Stimulated activated CD8-positive, alpha-beta memory T cell treated with anti-CD3 and anti-CD28 coated beads, Interleukin-12 subunit alpha, Interleukin-12 subunit beta, amount 100 ng/mL, for 1 hour (primary cell): Measurements from ENCODE around the gene DSP.

Experiments
- DNase-seq: peaks from one replicate; pipeline ENCODE4 v3.0.0-alpha.2; 2020; ENCODE audit warnings: low read depth

DSP gene

DNA sequence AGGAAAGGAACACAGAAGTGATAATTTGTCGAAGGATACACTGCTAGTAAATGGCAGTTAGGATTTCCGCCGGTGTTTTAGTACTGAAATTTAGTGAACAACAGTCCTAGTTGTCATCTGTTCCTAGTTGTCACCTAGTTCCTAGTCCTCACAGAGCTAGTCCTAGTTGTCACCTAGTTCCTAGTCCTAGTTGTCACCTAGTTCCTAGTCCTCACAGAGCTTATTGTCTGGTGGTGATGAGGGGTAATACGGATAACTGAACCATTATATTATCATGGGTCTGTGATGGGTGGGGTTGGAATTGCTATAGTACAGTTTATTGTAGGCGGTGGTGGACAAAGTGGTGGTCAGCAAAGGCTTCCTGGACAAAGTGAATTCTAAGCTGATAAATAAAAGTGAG lies 50.3 kb downstream of the DSP start:
- no peak for DNase-seq

DNA sequence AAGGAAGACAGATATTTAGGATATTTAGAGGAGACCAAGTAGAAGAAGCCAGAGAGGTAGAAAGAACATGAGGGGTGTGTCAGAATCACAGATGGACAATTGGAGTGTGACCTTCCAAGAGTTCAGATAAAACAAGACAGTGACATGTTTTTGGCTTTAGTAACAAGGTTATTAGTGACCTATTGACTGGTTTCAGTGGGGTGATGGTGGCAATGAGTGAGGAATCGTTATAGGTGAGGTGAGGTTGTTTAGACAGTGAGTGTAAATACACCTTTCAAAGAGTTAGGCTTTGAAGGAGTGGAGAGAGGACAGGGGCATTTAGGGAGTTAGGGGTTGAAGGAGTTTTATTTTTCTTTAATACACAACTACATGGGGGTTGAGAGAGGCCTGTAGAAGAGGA lies 51.8 kb downstream of the DSP start:
- no peak for DNase-seq

DNA sequence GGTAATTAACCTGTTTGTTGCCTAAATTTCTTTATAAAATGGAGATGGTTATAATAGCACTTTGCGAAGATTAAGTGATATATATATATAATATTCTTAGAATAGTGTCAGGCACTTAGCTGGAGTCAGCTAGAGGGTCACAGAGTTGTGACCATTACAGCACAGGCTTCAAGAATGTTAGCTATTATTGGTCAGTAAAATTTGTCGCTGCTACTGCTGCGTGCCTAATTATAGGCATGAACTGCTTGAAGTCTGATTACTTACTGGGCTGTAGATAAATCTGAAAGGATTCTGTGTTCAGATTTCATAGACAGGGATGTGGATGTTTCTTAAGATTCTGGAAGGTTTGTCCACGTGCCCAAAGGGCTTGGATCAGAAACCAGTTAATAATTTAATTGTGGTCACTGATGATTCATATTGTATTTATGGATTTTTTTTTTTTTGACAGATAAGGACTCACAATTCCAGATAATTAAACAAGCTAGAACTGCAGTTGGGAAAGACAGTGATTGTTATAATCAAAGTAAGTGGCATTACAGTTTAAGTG lies 53.2 kb downstream of the DSP start:
- DNase-seq = no peak

- no peak for DNase-seq
Measured at GRCh38 chr6:7604003-7604402, 62.5 kb downstream of the DSP start.

GRCh38 chr6:7604506-7604905 lies 63.0 kb downstream of the DSP start:
- DNase-seq = no peak

GRCh38 chr6:7615611-7616383 lies 74.3 kb downstream of the DSP start:
- peak; percentile 18 for DNase-seq

- no peak for DNase-seq
Measured at GRCh38 chr6:7617801-7618764, 76.6 kb downstream of the DSP start.

DNA sequence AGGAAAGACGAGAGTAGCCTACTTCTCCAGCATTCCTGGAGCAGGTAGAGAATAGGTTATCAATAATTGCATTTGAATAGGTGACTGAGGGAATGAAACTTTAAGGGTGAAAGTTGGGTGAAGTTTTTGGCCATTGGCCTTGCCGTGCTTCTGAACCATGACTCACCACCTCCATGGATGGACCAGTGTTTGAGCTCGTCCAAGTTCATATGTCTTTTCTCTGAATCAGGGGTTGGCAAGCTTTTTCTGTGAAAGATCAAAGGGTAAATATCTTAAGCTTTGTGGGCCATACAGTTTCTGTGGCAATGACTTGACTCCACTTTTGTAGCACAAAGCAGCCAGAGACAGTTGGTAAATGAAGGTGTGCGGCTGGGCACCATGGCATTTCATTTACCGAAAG lies 80.3 kb downstream of the DSP start:
- no peak for DNase-seq

DNA sequence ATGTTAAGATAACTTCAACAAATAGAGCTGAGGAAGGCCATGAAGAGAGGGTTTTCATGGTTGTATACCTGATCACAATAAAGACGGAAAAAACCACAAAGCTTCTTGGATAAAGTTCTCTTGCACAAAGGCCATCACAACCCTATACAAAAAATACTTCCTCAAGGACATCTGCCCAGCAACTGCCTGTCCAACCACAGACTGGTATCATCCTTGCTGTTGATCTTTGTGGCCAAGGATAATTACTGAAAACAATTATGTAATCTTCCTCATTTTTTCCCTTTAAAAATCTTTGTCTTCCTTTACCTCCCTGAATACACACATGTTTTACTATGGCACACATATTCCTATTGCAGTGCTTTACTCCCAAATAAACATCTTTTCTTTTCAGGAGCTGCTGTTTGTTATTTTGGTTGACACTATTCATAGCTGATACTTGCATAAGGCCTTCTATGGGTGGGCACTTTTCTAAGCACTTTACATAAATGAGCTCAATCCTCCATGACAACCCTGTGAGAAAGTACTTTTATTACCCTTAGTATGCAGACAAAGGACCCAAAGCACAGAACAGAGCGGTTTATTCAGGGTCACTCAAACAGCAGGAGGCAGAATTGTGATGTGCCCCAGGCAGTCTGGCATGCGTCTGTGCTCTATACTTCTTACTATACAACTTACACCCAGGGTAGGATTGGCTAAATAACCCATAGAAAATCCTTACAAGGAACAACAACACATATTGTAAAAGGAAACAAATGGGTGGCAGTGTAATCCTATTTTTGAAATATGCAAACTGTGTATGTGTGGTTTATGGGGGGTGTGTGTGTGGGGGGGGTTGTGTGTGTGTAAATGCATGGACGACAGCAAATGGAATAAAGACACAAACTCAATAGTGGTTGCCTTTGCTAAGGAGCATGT lies 83.6 kb downstream of the DSP start:
- no peak for DNase-seq

DNA sequence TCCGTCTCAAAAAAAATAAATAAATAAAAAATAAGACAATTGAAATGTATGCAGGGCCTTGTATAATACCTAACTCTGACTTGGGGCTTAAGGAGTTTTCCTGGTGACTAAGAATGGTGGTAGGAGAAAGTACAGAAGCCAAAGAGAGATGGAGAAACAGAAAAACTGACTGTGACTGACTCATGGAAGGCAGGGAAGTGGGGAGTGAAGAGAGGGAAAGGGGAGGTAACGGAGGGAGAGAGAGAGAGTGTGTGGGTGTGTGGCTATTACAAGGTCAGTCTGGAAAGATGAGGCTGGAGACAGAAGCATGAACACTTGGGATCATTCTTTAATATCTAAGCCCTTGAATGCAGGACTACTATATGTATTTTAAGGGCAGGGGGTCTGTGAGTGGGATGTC lies 87.0 kb downstream of the DSP start:
- no peak for DNase-seq

DNA sequence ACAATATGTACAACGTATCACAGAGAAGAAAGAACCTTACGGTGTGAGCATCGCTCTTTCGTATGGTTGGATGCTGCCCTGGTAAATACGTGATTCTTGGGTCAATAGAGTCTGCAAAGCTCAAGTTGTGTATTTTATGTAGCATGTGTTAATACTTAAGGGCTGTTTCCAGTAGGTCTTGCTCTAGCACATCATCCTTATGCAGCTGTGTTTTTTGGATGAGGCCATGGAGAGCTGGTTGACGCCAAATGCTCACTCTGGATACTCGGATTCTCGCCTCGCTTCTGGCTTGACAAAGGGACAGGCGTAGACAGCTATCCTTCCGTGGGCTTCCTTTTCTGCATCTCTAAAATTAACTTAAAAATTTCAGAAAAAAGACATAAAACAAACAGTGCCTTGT lies 87.4 kb downstream of the DSP start:
- DNase-seq = no peak

DNA sequence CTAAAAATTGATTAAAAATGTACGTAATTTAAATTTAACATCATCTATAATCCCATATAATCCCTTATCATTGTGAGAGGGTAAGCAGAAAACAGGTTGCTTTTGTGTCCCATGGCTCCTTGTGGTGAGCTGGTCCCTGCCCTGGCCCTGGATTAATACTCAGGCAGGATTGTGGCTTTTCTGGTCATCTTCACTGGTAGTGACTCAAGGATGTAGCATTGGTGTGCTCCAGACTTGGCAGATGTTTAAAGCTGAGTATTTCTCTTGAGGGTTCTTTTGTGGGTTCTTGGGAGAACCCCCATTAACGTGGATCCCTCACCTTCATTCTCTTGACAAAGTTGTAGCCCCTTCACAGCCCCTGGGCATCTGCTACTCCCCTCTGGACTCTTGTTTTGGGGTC lies 87.8 kb downstream of the DSP start:
- no peak for DNase-seq

GRCh38 chr6:7630792-7631191 lies 89.3 kb downstream of the DSP start:
- no peak for DNase-seq

- no peak for DNase-seq
Measured at GRCh38 chr6:7631466-7631865, 90.0 kb downstream of the DSP start.

GRCh38 chr6:7632501-7633290 lies 91.2 kb downstream of the DSP start:
- DNase-seq = no peak

GRCh38 chr6:7633361-7633760 lies 91.9 kb downstream of the DSP start:
- DNase-seq = no peak

GRCh38 chr6:7636151-7636550 lies 94.7 kb downstream of the DSP start:
- no peak for DNase-seq
